A673 (cell line): ENCODE measurements around the gene SGMS1. TPM values are rescaled to one million over a fixed set of nuclear protein-coding genes. Genes with fewer than 3 reads are reported as not detected.

Source experiments
- BruUV-seq: library from RNA; stranded (reverse); fragments of 400-500 nt; replicated peaks from 2 replicates; lab custom pipeline; 2021; lab: Mats Ljungman, UMichigan
- CTCF ChIA-PET: fragments of 300-600 bp; sonication (Branson Sonifier 250); formaldehyde crosslinking; loops from one replicate; lab custom pipeline; 2022; ENCODE audit warnings: antibody characterized with exemption; lab: Charles Lee
- POLR2A ChIA-PET: fragments of 300-600 bp; sonication (Branson Sonifier 250); formaldehyde crosslinking; loops from one replicate; lab custom pipeline; 2022; ENCODE audit warnings: antibody characterized with exemption; ENCODE audit not compliant: low non-redundant PET; lab: Charles Lee
- DNase-seq: peaks from one replicate; pipeline ENCODE4 v3.0.0-alpha.2; 2015; ENCODE audit warnings: low spot score
- H3K27ac ChIP-seq: fragments of 200-600 bp; sonication (generic); 2 replicates; pipeline ENCODE4 v1.5.1; 2016; ENCODE audit warnings: mixed run types, low read depth, mild to moderate bottlenecking, mixed read lengths, antibody characterized with exemption, low read length; ENCODE audit not compliant: poor library complexity, severe bottlenecking
- H3K27me3 ChIP-seq: fragments of 200-600 bp; sonication (generic); replicated peaks from 2 replicates; pipeline ENCODE4 v1.6.1; 2017; ENCODE audit warnings: mixed run types, low read depth, mild to moderate bottlenecking, mixed read lengths, antibody characterized with exemption, low read length; ENCODE audit not compliant: insufficient read depth, poor library complexity
- H3K36me3 ChIP-seq: fragments of 200-600 bp; sonication (generic); 2 replicates; pipeline ENCODE4 v1.6.1; 2016; ENCODE audit warnings: mixed run types, mild to moderate bottlenecking, mixed read lengths, antibody characterized with exemption, low read length; ENCODE audit not compliant: insufficient read depth, poor library complexity, severe bottlenecking
- H3K4me1 ChIP-seq: fragments of 200-600 bp; sonication (generic); 2 replicates; pipeline ENCODE4 v1.6.1; 2017; ENCODE audit warnings: mixed run types, mild to moderate bottlenecking, mixed read lengths, antibody characterized with exemption, low read length; ENCODE audit not compliant: insufficient read depth, poor library complexity, severe bottlenecking
- H3K4me3 ChIP-seq: fragments of 200-600 bp; sonication (generic); 2 replicates; pipeline ENCODE4 v1.5.1; 2016; ENCODE audit warnings: low read depth, mixed run types, mild to moderate bottlenecking, mixed read lengths, low read length; ENCODE audit not compliant: poor library complexity, severe bottlenecking
- H3K9me3 ChIP-seq: fragments of 200-600 bp; sonication (generic); 2 replicates; pipeline ENCODE4 v1.6.1; 2016; ENCODE audit warnings: mixed run types, low read depth, mild to moderate bottlenecking, mixed read lengths, antibody characterized with exemption, low read length; ENCODE audit not compliant: poor library complexity, severe bottlenecking
- CTCF ChIP-seq: fragments of 300-800, 200-600 bp; sonication (generic); conservative IDR thresholded peaks from 2 replicates; pipeline ENCODE4 v1.5.1; 2017; ENCODE audit warnings: low read depth, mild to moderate bottlenecking, antibody characterized with exemption, low read length, moderate library complexity, mixed read lengths
- EZH2 ChIP-seq: fragments of 200-600 bp; sonication (generic); IDR thresholded peaks from 2 replicates; pipeline ENCODE4 v1.6.1; 2017; ENCODE audit warnings: borderline replicate concordance, low read depth, mild to moderate bottlenecking, mixed read lengths, antibody characterized with exemption, low read length; ENCODE audit not compliant: poor library complexity, severe bottlenecking
- intact Hi-C: fragments of 100-400 bp; cut with micrococcal nuclease; formaldehyde crosslinking; loops from one replicate; pipeline ENCODE4 v1.10.0; 2022; ENCODE audit not compliant: unreplicated experiment
- total RNA-seq: library from RNA; stranded (reverse); gene quantifications from 2 replicates; pipeline ENCODE4 v1.2.3, GENCODE V29; 2021

The SGMS1 gene
- total RNA-seq, 1 experiment from 2014 or later = 13.0 TPM

- CTCF ChIA-PET = no interaction called here
Observed at GRCh38 chr10:50540826-50541122, 83.0 kb downstream of the SGMS1 start.

DNA sequence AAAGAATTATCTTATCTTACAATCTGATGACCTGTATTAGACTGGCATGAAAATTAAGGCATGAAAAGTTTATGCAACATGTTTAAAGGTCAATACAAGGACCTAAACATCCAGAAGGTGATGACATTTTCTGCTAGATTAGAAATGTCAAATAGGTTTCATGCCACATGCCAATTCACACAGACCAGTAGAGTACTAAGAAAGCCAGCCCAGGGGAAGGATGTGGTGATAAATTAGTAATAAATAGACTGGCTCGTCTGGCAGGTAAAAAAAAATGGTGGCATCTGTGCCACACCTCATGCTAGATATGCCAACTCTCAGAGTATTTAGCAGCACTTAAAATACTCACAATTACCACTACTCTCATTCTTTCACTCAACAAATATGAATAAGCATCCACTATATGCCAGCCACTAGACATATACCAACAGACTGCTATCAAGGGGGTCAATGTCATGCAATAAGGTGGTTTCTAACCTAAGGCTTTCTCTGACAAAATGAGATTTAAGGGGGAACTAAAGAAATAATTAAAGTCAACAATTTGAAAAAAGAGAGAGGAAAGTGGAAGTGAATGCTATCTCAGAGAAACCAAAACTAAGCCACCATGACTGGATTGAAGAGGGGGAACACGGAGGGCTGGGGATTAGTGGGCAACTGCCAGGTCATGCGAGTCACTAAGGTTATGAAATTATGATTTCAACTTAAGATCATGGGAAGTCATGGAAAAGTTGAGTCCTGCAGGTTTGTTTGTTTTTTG is 83.5 kb downstream of the SGMS1 start:
- DNase-seq = no peak
- intact Hi-C loops = no loop called here

More at GRCh38 chr10:50540826-50541122, 83.0 kb downstream of the SGMS1 start:
- intact Hi-C loops = no loop called here
- Histone ChIP-seq H3K36me3 (no peaks in the 10 kb centered on the region), H3K9me3 (no peaks in the 10 kb centered on the region), H3K4me3 (no peak overlapping the region), H3K4me1 (no peaks in the 10 kb centered on the region), H3K27ac (no peak overlapping the region), H3K27me3 (no peaks in the 10 kb centered on the region)
- DNase-seq = no peak
- POLR2A ChIA-PET = no interaction called here
- TF ChIP-seq CTCF = no peak
- TF ChIP-seq EZH2 = no peak
- no TSS peak for BruUV-seq

DNA sequence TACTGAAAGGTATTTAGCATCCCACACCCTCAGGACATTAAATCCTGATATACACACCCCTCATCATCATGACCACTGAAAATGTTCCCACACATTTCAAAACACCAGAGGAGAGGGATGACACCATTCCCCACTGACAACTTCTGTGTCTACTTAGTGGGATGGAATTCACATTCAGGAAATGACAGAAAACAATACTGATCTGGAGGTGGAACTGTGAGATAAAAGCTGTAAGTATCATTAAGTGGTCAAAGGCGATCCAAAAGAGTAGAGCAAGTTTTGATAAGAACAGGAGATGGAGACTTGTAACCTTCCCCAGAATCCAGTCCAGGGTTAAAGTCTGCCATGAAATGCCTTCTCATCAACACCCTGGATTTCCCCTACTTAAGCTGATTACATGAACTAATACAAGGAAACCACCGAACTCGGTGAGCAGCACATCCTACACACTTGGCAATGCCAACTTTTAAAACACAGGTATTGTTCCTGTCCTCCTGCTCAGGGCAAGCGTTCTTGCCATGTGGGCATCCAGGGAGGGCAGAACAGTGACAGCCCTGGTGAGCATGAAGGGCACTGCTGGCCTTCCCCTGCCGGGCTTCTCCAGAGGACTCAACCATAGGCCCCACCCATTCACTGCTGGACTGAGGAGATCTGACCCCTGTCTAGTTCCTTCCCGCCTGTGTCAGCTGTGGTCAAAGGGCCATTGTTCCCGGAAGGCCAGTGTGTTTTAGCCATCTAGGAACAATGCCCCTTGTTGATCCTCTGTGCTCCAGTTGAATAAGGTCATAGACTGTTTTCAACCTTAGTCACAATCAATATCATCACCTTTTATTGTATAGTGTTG is 85.0 kb downstream of the SGMS1 start:
- Histone ChIP-seq H3K4me1 (no peaks in the 10 kb centered on the region), H3K36me3 (no peaks in the 10 kb centered on the region), H3K27ac (no peak overlapping the region), H3K27me3 (no peaks in the 10 kb centered on the region), H3K9me3 (no peaks in the 10 kb centered on the region), H3K4me3 (no peak overlapping the region)
- intact Hi-C loops = no loop called here
- CTCF ChIA-PET = no interaction called here
- POLR2A ChIA-PET = no interaction called here
- DNase-seq = no peak
- BruUV-seq = no TSS peak
- TF ChIP-seq EZH2 (no peak), CTCF (no peak)

More for the DNA sequence above, 83.5 kb downstream of the SGMS1 start:
- no TSS peak for BruUV-seq
- Histone ChIP-seq H3K27me3 (no peaks in the 10 kb centered on the region), H3K4me3 (no peak overlapping the region), H3K27ac (no peak overlapping the region), H3K36me3 (no peaks in the 10 kb centered on the region), H3K9me3 (no peaks in the 10 kb centered on the region), H3K4me1 (no peaks in the 10 kb centered on the region)
- ChIA-PET CTCF (no interaction called here), POLR2A (no interaction called here)
- TF ChIP-seq CTCF (no peak), EZH2 (no peak)
